ELR (cell line): Measurements from ENCODE around the gene SNX13.
A peak's percentile ranks its signal among the peaks of the same experiment; 100 is the strongest.
"Not testable (repeated sequence)": the region's sequence is repeated elsewhere in the genome, so short reads cannot be mapped to it uniquely, and the experiment has no call there.

Experiments used
- DNase-seq: peaks from one replicate; pipeline ENCODE4 v3.0.0-alpha.2; 2015; ENCODE audit warnings: low read depth

SNX13 gene

GRCh38 chr7:17845197-17845547 is 95.1 kb downstream of the SNX13 start:
- DNase-seq = no peak

GRCh38 chr7:17844514-17845196 is 95.6 kb downstream of the SNX13 start:
- peak; percentile 61 for DNase-seq

- no peak for DNase-seq
These were observed 96.3 kb downstream of the SNX13 start for GRCh38 chr7:17844022-17844421.

- DNase-seq = no peak
These were observed 97.3 kb downstream of the SNX13 start for GRCh38 chr7:17843041-17843440.

GRCh38 chr7:17832820-17833355 is 107.4 kb downstream of the SNX13 start:
- no peak for DNase-seq

DNA sequence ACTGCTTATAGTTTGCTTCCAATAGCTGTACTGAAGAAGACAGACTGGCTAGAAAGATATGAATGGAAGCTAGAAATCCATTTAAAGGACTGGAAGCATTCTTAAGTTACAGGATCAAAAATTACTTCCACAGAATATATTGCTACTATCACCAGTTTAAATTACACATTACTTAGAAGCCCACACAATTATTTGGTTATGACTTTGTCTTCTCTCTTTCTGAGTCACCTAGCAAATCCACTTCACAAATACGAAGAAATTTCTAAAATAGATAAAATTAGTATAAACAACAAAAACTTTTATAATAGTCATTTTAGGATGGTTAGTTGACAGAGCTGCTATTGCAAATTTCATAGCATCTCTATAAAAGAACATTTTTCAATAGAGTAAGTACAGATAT is 108.1 kb downstream of the SNX13 start:
- no peak for DNase-seq

GRCh38 chr7:17830206-17830605 is 110.1 kb downstream of the SNX13 start:
- no peak for DNase-seq

DNA sequence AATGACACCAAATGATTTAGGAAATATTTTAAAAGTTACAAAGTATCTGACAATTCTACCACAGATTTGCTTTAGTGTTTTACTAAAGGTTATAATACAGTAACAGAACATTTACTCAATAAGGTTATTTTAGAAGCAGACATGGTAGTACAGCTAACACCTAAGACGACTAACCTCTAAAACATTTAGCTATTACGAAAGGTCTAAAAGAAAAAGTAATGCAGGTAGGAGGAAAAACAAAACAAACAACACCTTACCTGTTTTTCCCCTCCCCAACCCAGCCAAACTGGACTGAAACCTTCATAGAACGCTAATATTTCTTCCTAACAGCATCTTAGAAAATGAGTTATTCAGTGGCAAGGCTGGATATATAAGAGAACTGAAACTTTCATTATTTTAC is 111.3 kb downstream of the SNX13 start:
- DNase-seq = no peak

DNA sequence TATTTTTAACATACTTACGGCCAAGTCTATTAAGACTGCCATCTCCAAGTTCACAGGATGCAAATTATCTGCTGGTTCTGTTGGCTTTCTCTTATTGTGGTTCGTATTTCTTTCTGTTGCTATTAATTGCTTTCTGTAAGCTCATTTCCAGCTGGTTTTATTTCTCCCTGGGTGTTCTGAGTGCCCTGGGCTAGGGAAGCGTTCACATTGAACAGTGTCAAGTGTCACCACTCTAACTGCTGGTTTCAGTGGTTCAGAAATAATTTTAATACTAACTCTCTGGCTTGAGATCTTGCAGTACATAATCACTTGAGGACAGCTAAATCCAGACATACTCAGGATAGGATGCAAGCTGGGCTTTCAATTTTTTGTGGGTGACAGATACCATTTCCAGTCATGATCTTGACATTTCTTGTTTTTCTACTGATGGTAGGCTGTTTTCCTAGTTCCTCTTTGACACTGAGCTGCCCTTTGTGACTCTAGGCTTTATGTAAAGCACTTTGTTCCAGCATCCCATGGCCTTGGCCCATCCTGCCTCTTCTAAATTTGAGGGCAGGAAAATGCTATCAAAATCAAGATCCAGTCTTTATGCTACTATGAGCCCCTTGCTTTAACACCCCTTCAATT is 117.6 kb downstream of the SNX13 start:
- DNase-seq = no peak

DNA sequence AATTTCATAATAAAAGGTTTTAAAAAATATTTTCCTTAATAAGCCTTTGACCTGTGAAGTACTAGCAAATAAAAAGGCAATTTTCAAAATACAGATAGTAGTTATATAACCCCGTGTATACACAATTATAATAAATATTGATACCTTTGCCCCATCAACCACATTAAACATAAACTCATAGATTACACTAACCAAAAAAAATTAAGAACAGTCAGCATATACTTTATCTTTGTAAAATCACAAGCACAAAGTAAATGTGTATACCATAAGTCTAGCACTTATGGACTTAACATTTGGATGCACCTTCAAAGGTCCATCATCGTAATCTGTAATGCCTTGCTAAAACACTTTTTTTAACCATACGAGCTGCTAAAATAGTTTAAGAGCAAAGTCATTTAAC is 123.4 kb downstream of the SNX13 start:
- no peak for DNase-seq

- DNase-seq = no peak
These were observed 125.0 kb downstream of the SNX13 start for GRCh38 chr7:17815318-17815717.

DNA sequence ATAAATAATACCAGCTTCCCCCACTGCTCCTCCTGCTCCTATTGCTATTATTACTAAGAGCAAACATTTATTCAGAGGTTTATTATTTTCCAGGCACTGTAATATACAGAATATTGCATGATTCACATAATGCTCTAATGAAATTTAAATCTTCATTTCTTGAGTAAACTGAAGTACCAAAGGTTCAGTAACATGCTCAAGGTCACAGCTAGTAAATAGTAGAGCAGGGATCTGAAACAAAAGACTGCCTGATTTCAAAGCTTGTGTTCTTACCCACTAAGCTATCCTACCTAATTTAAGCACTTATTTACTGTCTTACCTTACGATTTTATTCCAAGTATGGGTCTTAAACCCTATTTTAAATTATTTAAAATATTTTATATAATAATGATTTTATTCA is 126.2 kb downstream of the SNX13 start:
- DNase-seq = no peak

GRCh38 chr7:17809215-17809614 is 131.1 kb downstream of the SNX13 start:
- DNase-seq = not testable (repeated sequence)

DNA sequence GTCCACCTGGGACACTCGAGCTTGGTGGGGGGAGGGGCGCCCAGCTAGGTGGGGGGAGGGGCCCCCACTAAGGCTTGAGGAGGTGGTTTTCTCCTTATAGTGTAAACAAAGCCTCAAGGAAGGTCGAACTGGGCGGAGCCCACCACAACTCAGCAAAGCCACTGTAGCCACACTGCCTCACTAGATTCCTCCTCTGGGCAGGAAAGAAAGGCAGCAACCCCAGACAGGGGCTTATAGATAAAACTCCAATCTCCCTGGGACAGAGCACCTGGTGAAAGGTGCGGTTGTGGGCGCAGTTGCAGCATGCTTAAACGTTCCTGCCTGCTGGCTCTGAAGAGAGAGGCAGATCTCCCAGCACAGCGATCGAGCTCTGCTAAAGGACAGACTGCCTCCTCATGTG is 133.1 kb downstream of the SNX13 start:
- no peak for DNase-seq

DNA sequence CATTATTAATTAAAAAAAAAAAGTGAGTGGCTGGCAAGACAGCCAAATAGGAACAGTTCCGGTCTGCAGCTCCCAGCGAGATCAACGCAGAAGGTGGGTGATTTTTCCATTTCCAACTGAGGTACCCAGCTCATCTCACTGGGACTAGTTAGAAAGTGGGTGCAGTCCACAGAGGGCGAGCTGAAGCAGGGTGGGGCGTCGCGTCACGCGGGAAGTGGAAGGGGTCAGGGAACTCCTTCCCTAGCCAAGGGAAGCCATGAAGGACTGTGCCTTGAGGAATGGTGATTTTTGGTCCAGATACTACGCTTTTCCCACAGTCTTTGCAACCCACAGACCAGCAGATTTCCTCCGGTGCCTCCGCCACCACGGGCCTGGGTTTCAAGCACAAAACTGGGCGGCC is 133.7 kb downstream of the SNX13 start:
- DNase-seq = no peak

DNA sequence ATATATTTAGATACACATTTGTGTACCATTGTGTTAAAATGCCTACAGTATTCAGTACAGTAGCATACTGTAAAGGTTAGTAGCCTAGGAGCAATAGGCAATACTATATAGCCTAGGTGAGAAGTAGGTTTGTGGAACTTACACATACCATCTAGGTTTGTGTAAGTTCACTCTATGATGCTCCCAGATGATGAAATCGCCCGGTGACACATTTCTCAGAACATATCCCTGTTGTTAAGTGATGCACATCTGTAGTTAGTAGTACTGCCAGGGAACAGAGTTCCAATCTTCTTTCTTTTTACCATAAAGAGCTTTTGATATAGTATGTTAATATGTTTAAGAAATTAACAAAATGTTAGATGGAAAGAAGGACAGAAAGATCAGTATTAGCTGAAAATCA is 138.2 kb downstream of the SNX13 start:
- peak; percentile 33 for DNase-seq

DNA sequence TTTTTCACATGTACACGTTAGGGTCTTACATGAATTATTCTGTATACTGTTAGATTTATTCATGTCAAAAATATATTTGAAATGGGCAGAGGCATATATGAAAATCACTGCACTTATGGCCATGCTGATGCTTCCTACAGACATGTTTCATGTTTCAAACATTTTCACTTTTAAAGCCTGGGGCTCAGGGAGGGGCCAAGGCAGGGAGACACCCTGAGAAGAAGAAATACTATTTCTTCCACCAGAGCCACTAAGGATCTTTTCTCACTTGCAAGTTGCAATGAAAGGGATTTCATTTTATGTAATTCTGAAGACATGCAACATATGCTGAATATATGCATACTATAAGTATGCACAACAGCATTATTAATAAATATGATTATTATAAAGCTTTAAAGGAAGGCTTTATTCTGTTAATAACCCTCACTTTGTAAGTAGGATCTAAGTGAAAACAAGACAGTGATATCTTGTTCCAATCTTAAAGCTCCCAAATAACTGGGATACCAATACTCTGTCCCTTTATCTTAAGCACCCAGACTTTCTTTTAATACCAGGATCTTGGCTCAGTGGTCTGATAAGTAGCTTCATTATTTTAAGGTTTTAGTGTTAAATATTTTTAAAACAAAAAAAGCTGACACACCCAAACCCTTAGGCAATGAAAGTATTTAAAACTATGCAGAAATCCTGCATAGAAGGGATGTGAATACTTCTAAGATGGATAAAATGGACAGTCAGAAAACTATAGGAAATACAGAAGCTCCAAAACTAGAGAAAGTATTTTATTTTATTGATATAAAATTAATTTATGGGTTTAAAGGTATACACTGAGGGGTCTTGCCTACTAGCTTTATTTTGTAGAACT is 148.0 kb downstream of the SNX13 start:
- no peak for DNase-seq

- DNase-seq = no peak
These were observed 153.0 kb downstream of the SNX13 start for GRCh38 chr7:17787257-17787656.

DNA sequence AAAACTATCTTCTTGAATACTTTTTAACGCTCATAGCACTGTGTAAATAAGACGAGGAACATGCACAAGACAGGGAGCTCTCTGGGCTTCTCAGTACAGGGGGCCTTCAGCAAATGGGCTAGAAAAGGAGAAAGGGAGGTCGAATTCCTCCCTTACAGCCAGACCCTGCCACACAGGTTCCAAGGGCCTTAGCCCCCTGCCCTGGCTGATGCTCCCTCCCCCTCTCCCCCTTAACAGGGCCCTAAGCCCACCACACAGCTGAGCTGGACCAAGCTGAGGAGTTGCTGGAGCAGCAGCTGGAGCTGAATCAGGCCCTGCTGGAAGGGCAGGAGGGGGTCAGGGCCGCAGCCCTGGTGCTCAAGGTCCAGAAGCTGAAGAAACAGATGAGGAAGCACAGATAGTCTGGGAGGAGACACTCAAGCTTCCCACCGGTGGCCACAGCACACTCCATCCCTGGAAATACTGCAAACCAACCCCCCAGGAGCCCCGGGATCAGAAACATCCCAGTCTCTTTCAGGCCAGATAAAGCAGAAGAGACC is 153.9 kb downstream of the SNX13 start:
- no peak for DNase-seq

DNA sequence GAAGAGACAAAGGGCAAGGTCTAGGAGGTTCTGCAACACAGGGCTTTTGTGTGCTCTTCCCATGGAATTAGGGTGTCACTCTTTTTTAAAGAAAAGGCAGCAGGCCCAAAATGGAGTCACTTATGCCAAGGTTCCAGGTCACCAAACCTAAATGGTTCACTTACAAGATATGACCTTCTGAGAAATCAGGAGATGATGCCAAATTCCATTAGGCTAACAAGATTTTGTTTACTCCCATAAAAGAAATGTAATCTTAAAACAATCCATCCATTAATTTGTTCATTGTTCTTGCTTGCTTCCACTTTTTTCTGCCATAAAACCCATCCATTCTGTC is 158.1 kb downstream of the SNX13 start:
- no peak for DNase-seq

- peak; percentile 72 for DNase-seq
These were observed 158.6 kb downstream of the SNX13 start for GRCh38 chr7:17781491-17782215.

- no peak for DNase-seq
These were observed 160.9 kb downstream of the SNX13 start for GRCh38 chr7:17779381-17779780.
